ENCODE results near the gene LMOD1. TPM values are rescaled to one million over a fixed set of nuclear protein-coding genes. Genes with fewer than 3 reads are reported as not detected.

The LMOD1 gene
- total and polyA plus RNA-seq, 2 of the 8 experiments (the other 6 are each of a cell fraction or from before 2014, with no cell fraction given), result 0.77 to 1.4 TPM

DNA sequence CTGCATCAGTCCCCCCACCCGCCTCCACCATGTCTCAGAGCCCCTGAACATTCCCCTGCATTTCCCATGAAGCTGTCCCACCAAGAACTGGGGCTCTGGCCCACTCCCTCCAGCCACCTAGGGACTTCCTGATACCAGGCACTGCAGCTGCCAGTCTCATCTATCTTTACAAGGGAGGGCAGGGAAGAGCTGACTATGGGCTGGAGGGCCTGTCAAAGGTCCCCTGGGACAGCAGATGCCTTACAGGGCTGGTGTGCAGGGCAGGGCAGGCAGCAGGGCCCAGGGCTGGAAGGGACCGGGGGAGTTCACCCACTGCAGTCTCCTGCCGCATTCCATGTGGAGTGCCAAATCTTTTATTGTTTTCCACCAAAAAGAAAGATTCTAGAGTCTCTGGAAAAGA is 40.0 kb downstream of the LMOD1 start (continued):
- no peak for TF ChIP-seq BACH1 (IDR thresholded peaks at IDR 0.05; ENCODE audit: low read length)
- TF ChIP-seq SAP30 (IDR thresholded peaks at IDR 0.05; ENCODE audit: insufficient read depth, insufficient replicate concordance, low read length), result no peak
- no peak for TF ChIP-seq GTF2F1 (IDR thresholded peaks at IDR 0.05; ENCODE audit: borderline replicate concordance, low read depth, low read length)
- TF ChIP-seq CTBP2 (IDR thresholded peaks at IDR 0.05; ENCODE audit: borderline replicate concordance, insufficient read depth, insufficient read length, low read length), result no peak
- no peak for TF ChIP-seq SP4 (IDR thresholded peaks at IDR 0.05; ENCODE audit: low read length)
- TF ChIP-seq POLR2A (IDR thresholded peaks at IDR 0.05; ENCODE audit: control extremely low read depth in 1 of 2, low read depth in 2 of 2, low read length in 2 of 2), result no peak
- no peak for TF ChIP-seq RXRA (IDR thresholded peaks at IDR 0.05; ENCODE audit: insufficient read depth, low read depth, low read length)
- no peak for TF ChIP-seq CEBPB (IDR thresholded peaks at IDR 0.05; ENCODE audit: low read depth, low read length)
- TF ChIP-seq, protein P1, sequence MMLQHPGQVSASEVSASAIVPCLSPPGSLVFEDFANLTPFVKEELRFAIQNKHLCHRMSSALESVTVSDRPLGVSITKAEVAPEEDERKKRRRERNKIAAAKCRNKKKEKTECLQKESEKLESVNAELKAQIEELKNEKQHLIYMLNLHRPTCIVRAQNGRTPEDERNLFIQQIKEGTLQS (IDR thresholded peaks at IDR 0.05; ENCODE audit: insufficient read depth, low read depth, low read length), result no peak
